Dendritic cell treated with granulocyte-macrophage colony-stimulating factor and Interleukin-4, amounts not matched to agents 40 ng/mL and 50 ng/mL, for 4 days (primary cell): ENCODE measurements around the gene VWA3B.

Source experiments
- H3K27ac Mint-ChIP-seq: one replicate; pipeline ENCODE4 v1.8.0; 2022; ENCODE audit warnings: mild to moderate bottlenecking, mixed read lengths
- H3K27me3 Mint-ChIP-seq: one replicate; pipeline ENCODE4 v1.8.0; 2022; ENCODE audit warnings: mild to moderate bottlenecking, mixed read lengths
- H3K36me3 Mint-ChIP-seq: one replicate; pipeline ENCODE4 v1.8.0; 2022; ENCODE audit warnings: low read depth, mixed read lengths
- H3K4me1 Mint-ChIP-seq: one replicate; pipeline ENCODE4 v1.8.0; 2022; ENCODE audit warnings: low read depth, mixed read lengths
- H3K4me3 Mint-ChIP-seq: one replicate; pipeline ENCODE4 v1.8.0; 2022; ENCODE audit warnings: mild to moderate bottlenecking, moderate library complexity, mixed read lengths
- H3K9me3 Mint-ChIP-seq: one replicate; pipeline ENCODE4 v1.8.0; 2022; ENCODE audit warnings: mixed read lengths
- intact Hi-C: fragments of 100-400 bp; cut with micrococcal nuclease; formaldehyde crosslinking; loops from one replicate; pipeline ENCODE4 v1.15.0; 2022

The VWA3B gene

DNA sequence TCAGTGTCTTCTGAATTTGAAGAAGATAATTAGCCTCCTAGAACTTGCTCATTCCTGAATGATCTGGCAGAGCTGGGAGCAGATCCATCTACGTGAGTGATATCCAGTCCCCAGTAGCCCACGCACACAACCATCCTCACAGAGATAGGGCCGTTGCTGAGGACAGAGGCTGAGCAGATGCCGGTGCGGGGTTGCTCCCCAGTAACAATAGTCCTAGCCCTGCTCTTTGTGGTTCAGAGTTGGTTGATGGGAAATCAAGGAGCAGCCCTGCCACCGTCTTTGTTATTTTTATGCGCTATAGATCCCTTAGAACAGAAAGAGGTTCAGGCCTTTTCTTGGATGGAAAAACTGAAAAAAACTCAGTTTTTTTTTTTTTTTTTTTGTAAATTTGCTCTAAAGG is 69.3 kb downstream of the VWA3B start:
- Mint-ChIP-seq H3K4me3 (no peak overlapping the region), H3K4me1 (no peaks in the 10 kb centered on the region), H3K27ac (no peak overlapping the region), H3K36me3 (no peaks in the 10 kb centered on the region), H3K9me3 (no peaks in the 10 kb centered on the region), H3K27me3 (peaks cover 90% of the 10 kb centered on the region)
- intact Hi-C loops: no loop called here

DNA sequence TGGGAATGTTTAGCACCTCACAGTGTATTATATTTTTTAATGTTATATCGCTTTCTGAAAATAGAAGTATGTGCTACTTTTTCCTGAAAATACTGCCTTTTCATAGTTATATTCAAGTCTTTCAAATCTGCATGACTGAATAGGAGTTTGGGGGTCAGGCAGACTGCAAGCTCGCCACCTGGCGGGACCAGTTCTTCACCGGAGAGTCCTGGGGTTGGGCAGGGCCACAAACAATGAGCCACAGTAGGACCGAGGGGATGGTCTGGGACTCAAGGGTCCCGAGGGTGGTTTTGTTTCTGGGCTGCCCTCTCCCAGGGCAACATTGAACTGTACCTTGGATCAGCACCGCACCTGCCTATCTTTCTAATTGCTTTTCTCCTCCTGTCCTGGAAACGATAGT is 70.6 kb downstream of the VWA3B start:
- Mint-ChIP-seq H3K9me3 (no peaks in the 10 kb centered on the region), H3K4me3 (no peak overlapping the region), H3K27ac (no peak overlapping the region), H3K27me3 (peaks cover 85% of the 10 kb centered on the region), H3K36me3 (no peaks in the 10 kb centered on the region), H3K4me1 (no peaks in the 10 kb centered on the region)
- intact Hi-C loops: no loop called here

DNA sequence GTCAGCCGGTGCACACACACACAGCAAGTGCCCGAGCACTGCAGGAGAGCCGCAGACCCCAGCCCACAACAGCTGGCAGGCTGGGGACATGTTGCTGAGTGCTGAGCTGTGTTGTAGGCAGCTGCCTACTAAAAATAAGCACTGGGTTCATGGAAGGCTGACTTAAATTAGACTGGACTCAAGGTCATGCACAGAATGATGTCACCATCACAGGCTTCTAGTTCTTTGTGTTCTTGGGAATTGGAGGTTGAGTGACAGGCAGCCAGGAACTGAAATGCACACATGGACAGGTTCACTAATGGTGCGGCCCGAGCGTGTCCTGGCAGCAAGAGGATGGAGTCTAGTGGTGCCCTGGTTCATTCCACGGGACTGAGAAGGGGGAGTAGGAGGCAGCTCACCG is 71.3 kb downstream of the VWA3B start:
- Mint-ChIP-seq H3K27me3 (peaks cover 83% of the 10 kb centered on the region), H3K36me3 (no peaks in the 10 kb centered on the region), H3K27ac (no peak overlapping the region), H3K4me3 (no peak overlapping the region), H3K4me1 (no peaks in the 10 kb centered on the region), H3K9me3 (no peaks in the 10 kb centered on the region)
- intact Hi-C loops: no loop called here

DNA sequence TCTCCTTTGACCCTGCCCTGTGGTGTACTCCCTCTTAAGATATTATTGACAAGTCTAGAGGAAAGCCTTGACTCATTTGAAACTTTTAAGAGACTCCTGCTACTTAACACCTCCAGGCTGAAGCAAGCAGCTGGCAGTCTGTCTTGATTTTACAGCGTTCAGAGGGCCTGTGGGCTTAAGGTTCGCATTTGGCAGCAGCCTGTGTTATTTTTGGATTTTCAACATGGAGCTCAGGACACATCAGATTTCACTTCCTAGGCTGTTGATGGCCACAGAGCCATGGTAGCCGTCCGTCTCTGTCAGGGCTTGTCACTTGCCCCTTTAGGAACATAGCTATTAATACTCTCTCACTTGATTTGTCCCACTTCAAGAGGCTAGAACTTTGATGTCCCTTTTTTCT is 73.6 kb downstream of the VWA3B start:
- Mint-ChIP-seq H3K4me3 (no peak overlapping the region), H3K36me3 (no peaks in the 10 kb centered on the region), H3K9me3 (no peaks in the 10 kb centered on the region), H3K4me1 (no peaks in the 10 kb centered on the region), H3K27ac (no peak overlapping the region), H3K27me3 (peaks cover 80% of the 10 kb centered on the region)
- intact Hi-C loops: no loop called here

DNA sequence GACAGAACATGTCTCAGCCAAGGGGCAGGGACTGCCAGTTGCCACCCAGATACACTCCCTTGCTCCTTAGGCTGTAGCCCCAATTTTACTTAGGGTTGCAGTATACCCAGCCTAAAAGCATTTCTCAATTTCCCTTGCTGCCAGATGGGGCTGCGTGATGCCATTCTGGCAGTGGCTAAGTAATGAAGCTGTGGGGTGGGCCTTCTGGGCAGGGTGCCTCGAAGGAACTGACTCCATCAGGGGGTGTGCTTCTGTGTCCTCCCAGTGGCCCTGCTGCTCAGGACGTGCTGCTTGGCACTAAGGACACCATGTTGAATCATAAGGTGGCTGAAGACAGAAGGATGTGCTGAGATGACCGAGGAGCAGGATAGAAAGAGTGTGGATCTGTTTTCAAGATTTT is 74.2 kb downstream of the VWA3B start:
- H3K4me1 Mint-ChIP-seq: no peaks in the 10 kb centered on the region
- H3K27me3 Mint-ChIP-seq: peaks cover 79% of the 10 kb centered on the region
- no peak overlapping the region for H3K27ac Mint-ChIP-seq
- intact Hi-C loops: no loop called here
- H3K9me3 Mint-ChIP-seq: no peaks in the 10 kb centered on the region
- no peak overlapping the region for H3K4me3 Mint-ChIP-seq
- no peaks in the 10 kb centered on the region for H3K36me3 Mint-ChIP-seq

DNA sequence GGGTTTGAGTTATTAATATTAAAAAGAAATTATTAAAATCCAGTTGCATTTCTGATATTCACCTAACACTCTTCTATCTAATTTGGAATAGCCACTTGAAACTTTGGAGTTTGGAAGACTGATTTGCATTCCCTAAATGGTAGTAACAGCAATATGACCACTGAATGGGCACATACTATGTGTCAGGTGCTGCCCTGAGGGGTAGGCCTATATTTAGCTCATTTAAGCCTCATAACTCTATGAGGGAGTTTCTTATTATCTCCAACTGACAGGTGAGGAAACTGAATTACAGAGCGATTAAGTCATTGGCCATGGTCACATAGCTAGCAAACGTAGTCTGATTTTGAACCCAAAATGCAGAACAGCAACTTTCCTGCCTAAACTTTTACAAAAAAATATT is 77.3 kb downstream of the VWA3B start:
- Mint-ChIP-seq H3K36me3 (no peaks in the 10 kb centered on the region), H3K4me1 (no peaks in the 10 kb centered on the region), H3K27ac (no peak overlapping the region), H3K9me3 (no peaks in the 10 kb centered on the region), H3K27me3 (peaks cover 80% of the 10 kb centered on the region), H3K4me3 (no peak overlapping the region)
- intact Hi-C loops: no loop called here

DNA sequence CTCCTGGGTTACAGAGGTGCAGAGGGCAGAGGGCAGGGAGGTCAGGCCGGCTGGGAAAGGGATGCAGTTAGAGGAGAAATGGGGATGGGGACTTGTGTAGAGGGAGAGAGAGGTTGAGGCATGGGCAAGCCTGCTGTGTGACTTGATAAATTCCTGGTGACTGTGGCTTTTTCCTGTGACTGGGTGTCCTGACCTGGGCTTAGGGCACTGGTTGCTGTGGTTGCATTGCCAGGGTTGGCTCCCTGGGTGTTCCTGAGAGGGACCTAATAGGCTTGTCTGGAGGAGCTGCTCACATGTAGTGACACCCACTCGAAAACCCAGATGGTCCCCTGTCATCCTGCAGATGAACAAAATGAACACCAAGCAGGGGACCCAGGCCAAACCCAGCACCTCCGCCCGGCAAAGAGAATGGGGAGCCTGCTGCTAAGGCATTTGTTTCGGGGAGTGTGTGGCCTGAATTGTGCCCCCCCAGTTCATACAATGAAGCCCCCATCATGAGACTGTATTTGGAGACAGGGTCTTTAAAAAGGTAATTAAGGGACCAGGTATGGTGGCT is 78.6 kb downstream of the VWA3B start:
- Mint-ChIP-seq H3K4me1 (no peaks in the 10 kb centered on the region), H3K27me3 (peaks cover 84% of the 10 kb centered on the region), H3K36me3 (no peaks in the 10 kb centered on the region), H3K4me3 (no peak overlapping the region), H3K9me3 (no peaks in the 10 kb centered on the region), H3K27ac (no peak overlapping the region)
- intact Hi-C loops: no loop called here

DNA sequence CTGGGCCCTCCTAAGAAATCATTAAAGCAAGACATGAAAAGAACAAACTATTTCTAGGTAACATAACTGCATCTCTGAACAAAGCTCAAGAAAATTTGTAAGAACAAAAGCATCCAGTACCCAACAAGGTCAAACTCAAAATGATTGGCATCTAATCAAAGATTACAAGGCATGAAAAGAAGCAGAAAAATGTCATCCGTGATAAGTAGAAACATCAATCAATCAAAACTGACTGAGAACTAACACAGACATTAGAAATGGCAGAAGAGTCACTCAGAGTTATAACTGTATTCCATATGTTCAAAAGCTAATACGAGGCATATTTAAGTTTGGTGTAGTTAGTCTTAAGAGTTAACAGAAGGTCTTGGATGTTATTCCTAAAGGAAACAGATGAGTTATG is 80.9 kb downstream of the VWA3B start:
- H3K27me3 Mint-ChIP-seq: peaks cover 85% of the 10 kb centered on the region
- H3K36me3 Mint-ChIP-seq: no peaks in the 10 kb centered on the region

DNA sequence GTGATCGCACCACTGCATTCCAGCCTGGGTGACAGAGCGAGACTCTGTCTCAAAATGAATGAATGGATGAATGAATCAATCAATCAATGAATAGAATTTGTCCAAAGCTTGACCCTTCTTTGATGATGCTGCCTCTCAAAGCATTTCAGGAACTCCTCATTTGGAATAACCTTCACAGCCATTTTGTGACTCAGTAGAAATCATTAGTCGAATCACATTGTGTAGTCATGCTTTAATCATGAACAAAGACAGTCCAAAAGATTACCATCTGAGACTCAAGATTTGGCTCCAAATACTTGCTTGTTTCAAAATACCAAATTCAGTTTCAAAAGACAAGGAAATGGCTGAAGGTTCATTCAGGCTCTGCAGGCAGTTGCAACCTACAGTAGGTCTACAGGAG is 83.1 kb downstream of the VWA3B start:
- no peak overlapping the region for H3K4me3 Mint-ChIP-seq
- no peak overlapping the region for H3K27ac Mint-ChIP-seq
- intact Hi-C loops: loop anchor here (5.0 kb wide), 1 partner anchor 38 kb away; no protein-coding TSS in a partner anchor
- peaks cover 26% of the 10 kb centered on the region for H3K4me1 Mint-ChIP-seq
- H3K27me3 Mint-ChIP-seq: peaks cover 87% of the 10 kb centered on the region
- peaks cover 9% of the 10 kb centered on the region for H3K9me3 Mint-ChIP-seq
- no peaks in the 10 kb centered on the region for H3K36me3 Mint-ChIP-seq

More for the DNA sequence above, 80.9 kb downstream of the VWA3B start:
- Mint-ChIP-seq H3K9me3 (peaks cover 9% of the 10 kb centered on the region), H3K27ac (no peak overlapping the region), H3K4me1 (peaks cover 15% of the 10 kb centered on the region), H3K4me3 (no peak overlapping the region)
- intact Hi-C loops: no loop called here

DNA sequence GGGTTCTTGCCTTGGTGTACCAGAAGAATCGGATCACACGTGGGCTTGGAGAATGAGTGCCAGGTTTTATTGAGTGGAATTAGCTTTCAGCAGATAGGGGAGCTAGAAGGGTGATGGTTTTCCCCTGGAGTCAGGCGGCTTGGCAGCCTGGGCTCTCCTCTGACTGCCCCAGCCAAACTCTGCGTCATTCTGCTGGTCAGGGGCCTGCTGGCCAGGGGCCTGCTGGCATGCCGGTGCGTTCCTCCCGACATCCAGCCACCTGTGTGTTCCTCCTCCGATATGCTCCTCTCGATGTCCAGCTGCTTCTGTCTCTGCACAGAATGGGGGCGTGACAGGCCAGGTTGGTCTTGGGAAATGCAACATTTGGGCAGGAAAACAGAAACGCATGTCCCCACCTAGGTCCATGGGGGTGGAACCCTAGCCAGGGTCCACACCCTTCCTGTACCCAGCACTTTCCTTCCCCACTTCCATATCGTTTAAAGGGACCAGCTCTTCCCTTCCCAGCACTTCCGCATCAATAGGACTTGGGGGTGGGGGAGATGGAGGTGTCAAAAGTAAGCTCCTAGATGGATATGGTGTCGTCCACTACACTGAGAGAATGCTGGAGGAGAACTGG is 85.3 kb downstream of the VWA3B start:
- Mint-ChIP-seq H3K9me3 (peaks cover 9% of the 10 kb centered on the region), H3K4me1 (peaks cover 43% of the 10 kb centered on the region), H3K36me3 (no peaks in the 10 kb centered on the region), H3K4me3 (no peak overlapping the region), H3K27ac (no peak overlapping the region), H3K27me3 (peaks cover 88% of the 10 kb centered on the region)
- intact Hi-C loops: loop anchor here (5.0 kb wide), 1 partner anchor 40 kb away; no protein-coding TSS in a partner anchor

DNA sequence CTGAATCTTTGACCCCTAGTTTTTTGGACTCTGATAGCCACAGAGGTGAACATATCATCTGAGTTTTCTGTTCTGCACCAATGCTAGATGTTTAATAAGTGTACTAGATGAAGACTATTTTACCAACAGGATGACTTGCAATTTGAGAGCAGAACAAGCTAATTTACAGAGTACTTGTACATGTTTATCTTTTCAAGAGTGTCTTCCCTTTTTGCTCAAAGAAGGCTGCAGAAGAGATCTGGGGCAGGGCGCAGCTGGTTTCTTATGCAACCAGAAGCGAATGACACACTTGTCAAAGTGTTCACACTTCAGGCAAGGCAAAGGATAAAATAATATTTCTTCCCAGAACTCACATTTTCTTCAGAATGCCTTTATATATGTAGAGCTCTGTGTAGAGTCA is 86.0 kb downstream of the VWA3B start:
- Mint-ChIP-seq H3K4me1 (peaks cover 47% of the 10 kb centered on the region), H3K9me3 (peaks cover 9% of the 10 kb centered on the region), H3K4me3 (no peak overlapping the region), H3K27me3 (peaks cover 87% of the 10 kb centered on the region), H3K27ac (no peak overlapping the region), H3K36me3 (no peaks in the 10 kb centered on the region)
- intact Hi-C loops: loop anchor here (5.0 kb wide), 1 partner anchor 41 kb away; no protein-coding TSS in a partner anchor

DNA sequence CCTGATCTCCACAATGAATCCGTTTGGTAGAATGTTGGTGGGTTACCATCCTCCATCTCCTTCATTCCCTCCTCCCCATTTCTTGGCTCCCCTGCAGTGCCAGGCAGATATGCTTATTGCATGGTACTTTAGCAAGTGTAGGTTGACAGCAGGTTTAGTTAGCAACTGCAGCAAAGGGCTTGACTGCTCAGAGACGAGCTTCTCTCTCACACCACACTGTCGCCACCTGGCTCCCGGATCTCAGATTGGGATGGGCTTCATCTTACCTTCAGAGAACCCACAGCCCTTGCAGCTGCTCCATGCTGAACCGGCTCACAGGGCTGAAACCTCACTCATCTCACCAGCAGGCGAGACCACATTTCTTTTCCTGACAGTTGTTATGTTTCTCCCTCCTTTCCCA is 88.8 kb downstream of the VWA3B start:
- H3K4me1 Mint-ChIP-seq: peaks cover 57% of the 10 kb centered on the region
- H3K27me3 Mint-ChIP-seq: peaks cover 86% of the 10 kb centered on the region
- no peak overlapping the region for H3K27ac Mint-ChIP-seq
- peaks cover 8% of the 10 kb centered on the region for H3K9me3 Mint-ChIP-seq
- H3K36me3 Mint-ChIP-seq: no peaks in the 10 kb centered on the region
- intact Hi-C loops: no loop called here
- H3K4me3 Mint-ChIP-seq: no peak overlapping the region

DNA sequence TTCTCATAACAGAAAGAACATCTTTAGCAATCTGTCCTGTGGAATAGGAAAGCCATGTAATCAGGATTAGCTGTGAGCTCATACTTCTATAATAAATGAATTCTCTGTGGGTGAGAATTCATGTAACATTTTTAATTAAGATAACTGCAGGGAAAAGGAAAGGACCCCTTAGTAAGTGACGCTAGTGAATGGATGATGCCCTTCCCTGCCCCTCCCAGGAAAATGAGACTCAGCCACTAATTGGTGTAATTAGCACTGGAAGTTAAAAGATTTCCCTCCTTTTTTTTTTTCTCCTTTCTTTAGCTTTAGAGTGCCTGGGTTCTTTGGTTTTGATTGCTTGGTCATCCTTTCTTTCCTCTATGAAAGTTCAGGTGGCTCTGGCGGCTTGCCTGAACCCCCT is 90.3 kb downstream of the VWA3B start:
- Mint-ChIP-seq H3K36me3 (no peaks in the 10 kb centered on the region), H3K27ac (no peak overlapping the region), H3K27me3 (peaks cover 85% of the 10 kb centered on the region), H3K4me1 (peaks cover 52% of the 10 kb centered on the region), H3K4me3 (no peak overlapping the region), H3K9me3 (no peaks in the 10 kb centered on the region)
- intact Hi-C loops: no loop called here

DNA sequence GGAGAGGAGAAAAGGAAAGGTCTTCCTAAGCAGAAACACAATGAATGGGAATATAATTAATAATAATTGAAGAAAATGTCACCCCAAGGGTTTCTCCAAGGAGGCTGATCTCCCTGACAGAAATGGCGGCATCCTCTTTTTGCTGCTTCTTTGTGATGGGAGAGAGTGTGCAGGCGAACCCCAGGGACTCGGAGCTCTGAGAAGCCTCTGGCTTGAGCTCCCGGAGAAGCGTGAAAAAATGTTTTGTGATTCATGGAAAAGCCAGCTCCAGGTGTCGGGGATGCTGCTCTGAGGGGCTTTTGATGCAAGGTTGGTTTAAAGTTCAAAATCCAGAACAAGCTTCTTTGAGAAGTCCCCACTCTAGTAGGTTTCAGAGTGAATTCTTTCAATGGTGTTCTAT is 91.0 kb downstream of the VWA3B start:
- Mint-ChIP-seq H3K27me3 (peaks cover 81% of the 10 kb centered on the region), H3K4me1 (peaks cover 45% of the 10 kb centered on the region)
- intact Hi-C loops: no loop called here

DNA sequence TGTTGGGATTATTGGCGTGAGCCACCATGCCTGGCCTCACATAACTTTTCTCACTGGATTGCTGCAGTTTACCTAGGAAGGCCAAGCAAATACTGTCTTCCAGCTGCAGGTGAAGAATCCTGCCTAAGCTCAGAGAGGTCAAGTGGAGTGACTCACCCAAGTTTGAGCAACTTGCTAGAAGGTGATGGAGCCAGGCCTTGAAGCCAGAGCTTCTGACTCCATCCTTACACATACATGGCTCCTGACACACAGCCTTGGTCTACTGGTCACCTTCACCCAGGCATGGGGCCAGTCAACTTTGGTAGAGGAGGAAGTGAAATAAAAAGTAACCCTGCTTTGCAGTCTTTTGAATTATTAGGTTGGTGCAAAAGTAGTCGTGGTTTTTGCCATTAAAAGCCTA is 93.5 kb downstream of the VWA3B start:
- peaks cover 60% of the 10 kb centered on the region for H3K27me3 Mint-ChIP-seq
- intact Hi-C loops: no loop called here
- H3K4me3 Mint-ChIP-seq: no peak overlapping the region
- H3K9me3 Mint-ChIP-seq: no peaks in the 10 kb centered on the region
- H3K27ac Mint-ChIP-seq: no peak overlapping the region
- peaks cover 31% of the 10 kb centered on the region for H3K4me1 Mint-ChIP-seq
- no peaks in the 10 kb centered on the region for H3K36me3 Mint-ChIP-seq

More for the DNA sequence above, 91.0 kb downstream of the VWA3B start:
- Mint-ChIP-seq H3K9me3 (no peaks in the 10 kb centered on the region), H3K4me3 (no peak overlapping the region), H3K27ac (no peak overlapping the region), H3K36me3 (no peaks in the 10 kb centered on the region)
